Measurements from ENCODE around the gene SUN3.
"Not testable (repeated sequence)": the region's sequence is repeated elsewhere in the genome, so short reads cannot be mapped to it uniquely, and the experiment has no call there.

SUN3 gene

DNA sequence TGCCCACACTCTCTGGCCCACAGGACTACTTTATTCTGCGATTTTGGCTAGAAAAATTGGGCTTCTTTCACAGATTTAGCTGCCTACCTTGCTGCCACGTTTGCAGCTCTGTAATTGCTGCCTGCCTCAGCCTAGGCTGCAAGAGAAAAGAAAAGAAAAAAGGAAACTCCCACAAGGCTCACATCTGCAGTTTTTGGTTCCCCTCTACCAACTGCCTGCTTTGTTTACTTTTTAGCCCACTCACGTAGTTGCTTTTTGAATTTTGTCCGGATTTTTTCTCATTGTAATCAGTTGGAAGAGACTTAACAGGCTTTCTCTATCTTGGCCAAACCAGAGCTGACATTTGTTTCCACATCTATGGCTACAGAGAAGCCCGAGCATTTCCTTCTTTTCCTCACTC, 24.3 kb downstream of the SUN3 start:
- no peak for ATAC-seq
- Mint-ChIP-seq H3K27ac (no peak overlapping the region), H3K4me3 (no peak overlapping the region), H3K9me3 (peaks cover 2% of the 10 kb centered on the region), H3K4me1 (peaks cover 7% of the 10 kb centered on the region), H3K36me3 (no peaks in the 10 kb centered on the region), H3K27me3 (peaks cover 63% of the 10 kb centered on the region)

DNA sequence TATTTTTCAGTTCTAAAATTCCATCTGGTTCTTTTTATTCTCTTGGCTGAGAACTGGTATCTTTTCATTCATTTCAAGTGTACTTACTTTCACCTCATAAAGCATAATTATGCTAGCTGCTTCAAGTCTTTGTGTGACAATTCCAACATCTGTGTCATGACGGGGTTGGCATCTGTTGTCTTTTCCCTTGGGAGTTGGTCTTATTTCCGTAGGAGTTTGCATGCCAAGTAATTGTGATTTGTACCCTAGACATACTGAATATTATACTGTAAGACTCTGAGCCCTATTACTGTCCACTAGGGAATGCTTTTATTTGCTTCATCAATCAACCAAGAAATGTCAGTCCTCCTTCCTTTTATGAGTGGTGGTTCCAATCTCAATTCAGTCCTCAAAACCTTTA, 24.9 kb downstream of the SUN3 start:
- Mint-ChIP-seq H3K4me3 (no peak overlapping the region), H3K4me1 (peaks cover 7% of the 10 kb centered on the region), H3K36me3 (no peaks in the 10 kb centered on the region), H3K27ac (no peak overlapping the region), H3K9me3 (peaks cover 2% of the 10 kb centered on the region), H3K27me3 (peaks cover 63% of the 10 kb centered on the region)
- no peak for ATAC-seq

DNA sequence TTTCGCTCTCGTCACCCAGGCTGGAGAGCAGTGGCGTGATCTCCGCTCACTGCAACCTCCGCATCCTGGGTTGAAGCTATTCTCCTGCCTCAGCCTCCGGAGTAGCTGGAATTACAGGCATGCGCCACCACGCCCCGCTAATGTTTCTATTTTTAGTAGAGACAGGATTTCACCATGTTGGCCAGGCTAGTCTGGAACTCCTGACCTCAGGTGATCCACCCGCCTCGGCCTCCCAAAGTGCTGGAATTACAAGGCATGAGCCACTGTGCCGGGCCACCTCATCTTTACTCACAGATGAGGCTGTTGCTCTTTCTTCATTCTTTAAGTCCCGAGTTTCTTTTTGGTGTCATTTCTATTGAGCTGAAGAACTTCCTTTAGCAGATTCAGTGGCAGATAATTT, 28.7 kb downstream of the SUN3 start:
- not testable (repeated sequence) for H3K36me3 Mint-ChIP-seq, H3K4me3 Mint-ChIP-seq, ATAC-seq, H3K4me1 Mint-ChIP-seq, H3K9me3 Mint-ChIP-seq, H3K27ac Mint-ChIP-seq
- H3K27me3 Mint-ChIP-seq: peaks cover 39% of the 10 kb centered on the region

DNA sequence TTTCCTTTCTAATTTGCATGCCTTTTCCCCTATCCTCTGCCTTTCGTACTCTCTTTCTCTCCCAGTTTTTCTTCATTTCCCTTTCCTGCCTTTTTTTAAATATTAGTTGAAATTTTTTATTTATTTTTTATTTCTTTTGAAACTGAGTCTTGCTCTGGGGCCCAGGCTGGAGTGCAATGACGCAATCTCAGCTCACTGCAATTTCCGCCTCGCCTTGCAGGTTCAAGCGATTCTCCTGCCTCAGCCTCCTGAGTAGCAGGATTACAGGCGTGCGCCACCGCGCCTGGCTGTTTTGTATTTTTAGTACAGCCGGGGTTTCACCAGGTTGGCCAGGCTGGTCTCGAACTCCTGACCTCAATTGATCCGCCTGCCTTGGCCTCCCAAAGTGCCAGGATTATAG, 29.5 kb downstream of the SUN3 start:
- Mint-ChIP-seq H3K9me3 (peaks cover 10% of the 10 kb centered on the region), H3K27me3 (peaks cover 31% of the 10 kb centered on the region), H3K36me3 (no peaks in the 10 kb centered on the region), H3K4me3 (no peak overlapping the region), H3K4me1 (no peaks in the 10 kb centered on the region), H3K27ac (no peak overlapping the region)
- no peak for ATAC-seq

DNA sequence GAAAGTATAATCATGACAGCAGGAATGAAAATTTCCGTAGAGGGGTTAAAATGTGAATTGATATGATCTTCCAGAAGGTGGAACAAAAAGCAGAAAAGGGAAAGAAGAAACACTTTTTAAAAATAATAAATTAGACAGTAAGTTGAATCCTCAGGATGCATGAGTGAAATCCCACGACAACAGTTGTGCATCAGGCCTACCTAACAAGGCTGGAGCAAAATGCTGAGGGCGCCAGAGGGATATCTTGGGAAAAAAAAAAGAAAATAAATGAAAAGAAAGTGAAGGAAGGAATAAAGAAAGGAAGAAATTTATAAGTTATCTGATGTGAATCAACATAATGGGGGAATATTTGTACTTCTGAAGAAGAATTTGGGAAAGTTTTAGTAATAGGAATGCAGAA, 36.5 kb downstream of the SUN3 start:
- peak overlapping the region; percentile 85 for H3K4me3 Mint-ChIP-seq
- peaks cover 17% of the 10 kb centered on the region for H3K4me1 Mint-ChIP-seq
- peak overlapping the region; percentile 75 for H3K27ac Mint-ChIP-seq
- H3K27me3 Mint-ChIP-seq: no peaks in the 10 kb centered on the region
- peaks cover 7% of the 10 kb centered on the region for H3K9me3 Mint-ChIP-seq
- ATAC-seq: no peak
- H3K36me3 Mint-ChIP-seq: no peaks in the 10 kb centered on the region

DNA sequence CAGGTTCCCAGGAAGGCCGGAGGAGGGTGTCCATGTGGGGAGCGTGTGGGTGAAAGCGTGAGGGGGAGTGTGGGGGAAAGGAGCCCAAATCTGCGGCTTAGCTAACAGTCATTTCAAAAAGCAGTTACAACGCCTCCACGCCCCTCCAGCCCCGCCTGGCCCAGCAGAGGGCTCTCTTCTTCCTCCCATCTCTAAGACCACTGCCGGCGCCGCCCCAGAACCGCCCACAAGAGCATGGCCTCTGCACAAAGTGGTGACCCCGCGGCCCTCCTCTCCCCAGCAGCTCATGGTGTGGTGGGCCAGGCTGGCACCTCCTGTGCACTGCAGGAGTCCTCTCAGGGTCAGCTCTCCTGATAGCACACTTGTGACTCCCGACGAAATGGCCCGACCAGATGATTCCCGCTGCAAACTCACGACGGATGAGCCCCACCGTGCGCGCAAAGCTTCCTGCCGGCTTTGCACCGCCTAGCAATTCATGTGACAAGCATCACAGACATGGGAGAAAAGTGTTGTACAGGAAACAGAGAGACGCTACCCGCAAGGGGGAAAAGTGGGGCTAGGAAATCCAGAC, 37.1 kb downstream of the SUN3 start:
- H3K27me3 Mint-ChIP-seq: no peaks in the 10 kb centered on the region
- H3K27ac Mint-ChIP-seq: peak overlapping the region; percentile 75
- no peaks in the 10 kb centered on the region for H3K36me3 Mint-ChIP-seq
- peaks cover 7% of the 10 kb centered on the region for H3K9me3 Mint-ChIP-seq
- ATAC-seq: peak; percentile 99
- peak overlapping the region; percentile 85 for H3K4me3 Mint-ChIP-seq
- peaks cover 17% of the 10 kb centered on the region for H3K4me1 Mint-ChIP-seq

DNA sequence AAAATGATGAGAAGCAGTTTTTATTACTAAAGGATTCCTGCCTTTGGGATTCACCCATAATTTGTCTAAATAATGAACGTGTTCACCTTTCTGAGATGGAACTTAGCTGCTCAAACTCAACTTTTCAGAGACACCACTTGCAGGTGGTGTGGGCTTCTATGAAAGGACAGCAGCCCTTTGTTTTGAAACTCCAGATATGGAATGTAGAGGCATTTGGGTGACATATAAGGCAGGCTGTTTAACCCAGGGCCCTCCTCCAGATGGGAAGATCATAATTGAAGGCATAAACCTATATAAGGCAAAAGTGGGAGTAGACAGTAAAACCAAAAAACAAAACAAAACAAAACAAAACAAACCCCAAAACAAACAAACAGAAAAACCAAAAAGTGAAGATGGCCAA, 37.6 kb downstream of the SUN3 start:
- peaks cover 7% of the 10 kb centered on the region for H3K9me3 Mint-ChIP-seq
- H3K36me3 Mint-ChIP-seq: no peaks in the 10 kb centered on the region
- no peak for ATAC-seq
- H3K27me3 Mint-ChIP-seq: no peaks in the 10 kb centered on the region
- H3K4me3 Mint-ChIP-seq: peak overlapping the region; percentile 85
- H3K4me1 Mint-ChIP-seq: peaks cover 17% of the 10 kb centered on the region
- H3K27ac Mint-ChIP-seq: peak overlapping the region; percentile 75

DNA sequence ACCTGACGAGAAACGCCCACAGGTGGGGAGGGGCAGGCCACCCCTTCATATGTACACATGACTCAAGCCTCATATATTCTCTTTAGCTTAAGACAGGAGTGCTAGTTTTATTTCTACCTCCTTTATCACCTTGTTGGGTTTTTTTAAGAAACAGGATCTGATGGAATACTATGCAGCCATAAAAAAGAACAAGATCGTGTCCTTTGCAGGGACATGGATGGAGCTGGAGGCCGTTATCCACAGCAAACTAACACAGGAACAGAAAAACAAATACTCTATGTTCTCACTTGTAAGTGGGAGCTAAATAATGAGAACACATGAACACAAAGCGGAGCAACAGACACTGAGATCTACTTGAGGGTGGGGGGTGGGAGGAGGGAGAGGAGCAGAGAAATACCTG, 38.3 kb downstream of the SUN3 start:
- ATAC-seq: no peak
- H3K4me1 Mint-ChIP-seq: peaks cover 17% of the 10 kb centered on the region
- H3K36me3 Mint-ChIP-seq: no peaks in the 10 kb centered on the region
- H3K9me3 Mint-ChIP-seq: peaks cover 7% of the 10 kb centered on the region
- no peak overlapping the region for H3K27ac Mint-ChIP-seq
- H3K27me3 Mint-ChIP-seq: no peaks in the 10 kb centered on the region
- no peak overlapping the region for H3K4me3 Mint-ChIP-seq

DNA sequence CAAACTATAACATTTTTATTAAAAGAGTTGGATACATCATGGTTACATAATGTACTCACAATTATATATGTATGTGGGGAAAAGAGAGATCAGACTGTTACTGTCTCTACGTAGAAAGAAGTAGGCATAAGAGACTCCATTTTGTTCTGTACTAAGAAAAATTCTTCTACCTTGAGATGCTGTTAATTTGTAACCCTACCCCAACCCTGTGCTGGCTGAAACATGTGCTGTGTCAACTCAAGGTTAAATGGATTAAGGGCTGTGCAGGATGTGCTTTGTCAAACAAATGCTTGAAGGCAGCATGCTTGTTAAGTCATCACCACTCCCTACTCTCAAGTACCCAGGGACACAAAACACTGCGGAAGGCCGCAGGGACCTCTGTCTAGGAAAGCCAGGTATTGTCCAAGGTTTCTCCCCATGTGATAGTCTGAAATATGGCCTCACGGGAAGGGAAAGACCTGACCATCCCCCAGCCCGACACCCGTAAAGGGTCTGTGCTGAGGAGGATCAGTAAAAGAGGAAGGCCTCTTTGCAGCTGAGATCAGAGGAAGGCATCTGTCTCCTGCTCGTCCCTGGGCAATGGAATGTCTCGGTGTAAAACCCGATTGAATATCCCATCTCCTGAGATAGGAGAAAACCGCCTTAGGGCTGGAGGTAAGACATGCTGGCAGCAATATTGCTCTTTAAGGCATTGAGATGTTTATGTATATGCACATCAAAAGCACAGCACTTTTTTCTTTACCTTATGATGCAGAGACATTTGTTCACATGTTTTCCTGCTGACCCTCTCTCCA, 39.1 kb downstream of the SUN3 start:
- H3K27me3 Mint-ChIP-seq, ATAC-seq, H3K4me3 Mint-ChIP-seq, H3K36me3 Mint-ChIP-seq, H3K27ac Mint-ChIP-seq, H3K9me3 Mint-ChIP-seq: not testable (repeated sequence)
- peaks cover 17% of the 10 kb centered on the region for H3K4me1 Mint-ChIP-seq

DNA sequence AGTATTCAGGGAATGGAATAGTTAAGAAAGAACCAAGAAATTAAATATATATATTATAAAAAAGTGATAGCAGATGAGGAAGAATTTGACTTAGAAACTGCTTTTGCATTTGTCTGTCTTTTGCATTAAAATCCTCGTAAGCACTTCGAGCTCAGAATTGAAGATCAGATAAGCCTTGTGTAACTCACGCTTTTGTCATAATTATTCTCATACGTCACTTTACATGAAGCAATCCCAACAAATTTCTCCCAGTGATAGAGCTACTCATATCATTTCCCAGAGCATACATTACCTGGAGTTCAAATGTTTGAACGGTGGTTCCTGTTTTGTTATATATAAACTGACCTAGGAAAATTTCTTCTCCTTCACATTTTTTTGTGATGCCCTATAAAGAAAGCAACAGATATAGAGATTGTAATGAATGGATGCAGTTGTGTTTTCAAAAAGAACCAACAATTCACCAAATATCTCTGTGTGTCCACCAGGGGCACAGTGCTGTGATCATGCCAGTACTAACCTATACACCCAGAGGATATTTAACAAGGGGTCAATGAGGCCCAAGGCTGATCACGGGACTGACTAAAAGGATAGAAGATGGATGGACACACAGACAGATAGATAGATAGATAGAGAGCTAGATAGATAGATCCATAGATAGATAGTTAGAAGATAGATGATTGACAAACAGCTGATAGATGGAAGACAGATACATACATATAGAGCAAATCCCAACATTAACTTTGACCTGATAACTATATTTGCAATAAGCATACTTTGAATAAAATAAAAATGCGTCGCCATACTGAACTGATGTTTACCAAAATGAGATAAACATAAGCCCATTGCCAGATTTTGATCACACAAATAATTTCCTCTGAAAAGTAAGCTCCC, 40.2 kb downstream of the SUN3 start:
- no peak overlapping the region for H3K4me3 Mint-ChIP-seq

DNA sequence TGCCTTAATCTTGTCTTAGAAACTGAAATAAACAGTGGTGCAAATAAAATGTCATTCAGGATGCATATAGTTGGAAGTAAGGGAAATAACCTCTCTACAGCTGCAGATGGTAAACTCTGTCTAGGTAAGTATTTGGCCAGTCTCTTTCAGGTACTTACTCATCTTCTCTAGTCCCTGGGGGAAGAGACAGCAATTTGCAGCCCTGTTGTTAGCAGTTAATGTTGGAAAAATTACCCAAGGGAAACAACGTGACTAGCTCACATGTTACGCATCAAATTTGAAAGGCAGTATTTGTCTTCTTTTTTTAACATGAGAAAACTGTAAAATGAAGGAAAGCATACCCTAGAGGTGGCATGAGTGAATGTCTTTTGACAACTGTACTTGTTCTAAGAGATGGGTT, 46.3 kb downstream of the SUN3 start:
- H3K4me1 Mint-ChIP-seq: peaks cover 21% of the 10 kb centered on the region
- H3K9me3 Mint-ChIP-seq: no peaks in the 10 kb centered on the region
- no peak for ATAC-seq
- H3K27me3 Mint-ChIP-seq: no peaks in the 10 kb centered on the region
- peak overlapping the region; percentile 4 for H3K27ac Mint-ChIP-seq
- no peak overlapping the region for H3K4me3 Mint-ChIP-seq
- H3K36me3 Mint-ChIP-seq: peaks cover 9% of the 10 kb centered on the region

More for the DNA sequence above, 40.2 kb downstream of the SUN3 start:
- Mint-ChIP-seq H3K27ac (no peak overlapping the region), H3K36me3 (no peaks in the 10 kb centered on the region), H3K27me3 (no peaks in the 10 kb centered on the region), H3K9me3 (no peaks in the 10 kb centered on the region), H3K4me1 (peaks cover 17% of the 10 kb centered on the region)
- ATAC-seq: no peak

DNA sequence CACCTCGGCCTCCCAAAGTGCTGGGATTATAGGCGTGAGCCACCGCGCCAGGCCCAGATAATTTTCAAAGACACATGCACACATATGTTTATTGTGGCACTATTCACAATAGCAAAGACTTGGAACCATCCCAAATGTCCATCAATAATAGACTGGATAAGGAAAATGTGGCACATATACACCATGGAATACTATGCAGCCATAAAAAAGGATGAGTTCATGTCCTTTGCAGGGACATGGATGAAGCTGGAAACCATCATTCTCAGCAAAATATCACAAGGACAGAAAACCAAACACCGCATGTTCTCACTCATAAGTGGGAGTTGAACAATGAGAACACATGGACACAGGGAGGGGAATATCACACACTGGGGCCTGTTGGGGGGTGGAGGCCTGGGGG, 48.3 kb downstream of the SUN3 start:
- H3K9me3 Mint-ChIP-seq, H3K4me3 Mint-ChIP-seq, ATAC-seq, H3K27ac Mint-ChIP-seq, H3K27me3 Mint-ChIP-seq: not testable (repeated sequence)
- peaks cover 19% of the 10 kb centered on the region for H3K36me3 Mint-ChIP-seq
- peaks cover 30% of the 10 kb centered on the region for H3K4me1 Mint-ChIP-seq

DNA sequence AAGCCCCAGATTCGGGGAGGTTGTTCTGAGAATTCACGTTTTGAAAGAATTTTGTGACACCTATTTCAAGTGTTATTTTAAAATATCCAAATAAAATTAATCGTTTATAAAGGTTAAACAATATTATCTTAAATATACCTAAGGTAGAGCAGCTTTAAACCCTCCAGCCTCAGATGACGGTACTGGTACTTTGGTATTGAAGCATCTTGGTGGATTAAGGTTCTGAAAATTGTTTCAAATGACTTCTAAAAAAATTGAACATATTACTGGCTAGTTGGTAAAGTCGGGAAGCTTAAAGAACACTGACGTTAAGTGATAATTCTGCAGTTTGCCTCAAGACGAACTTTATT, 49.1 kb downstream of the SUN3 start:
- H3K27me3 Mint-ChIP-seq: no peaks in the 10 kb centered on the region

DNA sequence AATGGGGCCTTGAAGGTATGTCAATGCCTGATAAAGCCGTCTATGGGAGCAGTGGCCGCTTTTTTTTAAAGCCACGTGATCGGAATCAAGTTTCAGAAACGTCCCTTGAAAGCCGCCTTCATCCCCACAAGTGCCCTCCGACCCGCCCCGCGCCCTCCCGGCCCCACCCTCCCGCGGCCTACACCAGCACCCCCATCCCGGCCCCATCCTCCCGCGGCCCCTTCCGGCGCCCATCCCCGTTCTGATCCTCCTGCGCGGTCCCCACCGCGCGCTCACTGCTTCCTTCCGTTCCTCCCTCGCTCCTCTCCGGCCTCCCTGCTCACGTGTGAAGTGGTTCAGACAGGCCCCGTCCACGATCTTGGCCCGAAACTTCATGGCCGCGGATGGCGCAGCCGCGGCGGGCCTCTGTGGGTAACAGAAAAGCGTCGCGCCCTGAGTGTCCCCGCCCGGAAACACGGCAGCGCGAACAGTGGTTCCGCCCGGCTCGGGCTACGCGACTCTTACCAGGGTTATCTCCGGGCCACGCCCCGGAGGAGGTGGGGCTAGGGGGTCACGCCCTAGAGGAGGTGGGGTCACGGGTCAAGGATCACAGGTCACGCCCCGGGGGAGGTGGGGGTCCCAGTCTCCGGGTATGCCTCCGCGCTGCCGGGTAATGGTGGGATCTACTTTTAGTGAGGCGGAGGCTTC, 49.6 kb downstream of the SUN3 start, which contains the start of gene HUS1:
Gene HUS1 (minus strand): TSS at position 471 of the 687 bp plus-strand sequence. CDS start 96 bp downstream, at position 375.
- peak within 1 kb of the TSS; percentile 94 for H3K27ac Mint-ChIP-seq
- H3K4me3 Mint-ChIP-seq: peak within 1 kb of the TSS; percentile 88
- H3K4me1 Mint-ChIP-seq: peaks cover 38% of the 10 kb centered on the region
- peaks cover 28% of the 10 kb centered on the region for H3K36me3 Mint-ChIP-seq
- peak; percentile 99 for ATAC-seq
- H3K27me3 Mint-ChIP-seq: no peaks in the 10 kb centered on the region
- H3K9me3 Mint-ChIP-seq: no peaks in the 10 kb centered on the region

More for the DNA sequence above, 49.1 kb downstream of the SUN3 start:
- Mint-ChIP-seq H3K9me3 (no peaks in the 10 kb centered on the region), H3K27ac (peak overlapping the region; percentile 94), H3K4me1 (peaks cover 32% of the 10 kb centered on the region), H3K4me3 (peak overlapping the region; percentile 88), H3K36me3 (peaks cover 23% of the 10 kb centered on the region)
- ATAC-seq: no peak

DNA sequence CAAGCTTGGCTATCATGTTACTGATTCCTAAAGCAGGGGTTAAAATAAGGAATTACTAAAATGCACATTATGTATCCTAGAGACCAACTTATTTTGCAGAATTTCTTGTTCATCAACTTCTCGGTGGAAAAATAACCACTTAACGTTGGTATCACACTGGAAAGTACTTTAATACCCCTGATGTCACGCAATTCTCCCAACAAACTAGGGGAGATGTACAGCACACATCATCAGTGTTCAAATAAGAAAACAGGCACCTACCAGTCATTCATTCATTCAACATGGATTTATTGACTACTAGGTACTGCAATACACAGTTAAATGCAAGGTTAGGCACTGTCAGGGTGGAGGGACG, 50.1 kb downstream of the SUN3 start:
- no peak for ATAC-seq
- H3K36me3 Mint-ChIP-seq: peaks cover 33% of the 10 kb centered on the region
- peaks cover 43% of the 10 kb centered on the region for H3K4me1 Mint-ChIP-seq
- H3K27me3 Mint-ChIP-seq: no peaks in the 10 kb centered on the region
- peak overlapping the region; percentile 88 for H3K4me3 Mint-ChIP-seq
- no peaks in the 10 kb centered on the region for H3K9me3 Mint-ChIP-seq
- H3K27ac Mint-ChIP-seq: peak overlapping the region; percentile 94

Measured in stimulated activated memory B cell treated with anti-CD40 and anti-IgM and Interleukin-4, amounts not matched to agents 10 μg/mL and 1 μg/mL and 100 μg/mL, for 72 hours (primary cell).